ENCODE measurements around the gene ZBTB8A. TPM values are rescaled to one million over a fixed set of nuclear protein-coding genes. Genes with fewer than 3 reads are reported as not detected.
"Not testable (repeated sequence)": the region's sequence is repeated elsewhere in the genome, so short reads cannot be mapped to it uniquely, and the experiment has no call there.

The ZBTB8A gene
- total and polyA plus RNA-seq, 3 donors from 2014 or later: 5.6 to 10.6 (median 6.4) TPM

- Histone ChIP-seq H3K27me3 (no peaks in the 10 kb centered on the region), H3K36me3 (ENCODE audit: low read depth, missing control alignments) (no peaks in the 10 kb centered on the region), H3K4me3 (no peak overlapping the region), H3K4me1 (no peaks in the 10 kb centered on the region), H3K27ac (no peak overlapping the region), H3K9me3 (no peaks in the 10 kb centered on the region)
- DNase-seq: no peak
- 88 to 100% methylated on average over 1 of the region's 1 CpG for WGBS, 2 donors
- no peak for TF ChIP-seq CTCF (IDR thresholded peaks at IDR 0.05)
- no peak for TF ChIP-seq POLR2A (IDR thresholded peaks at IDR 0.05)
- intact Hi-C loops (cut with DNase I; ENCODE audit: low total_unique reads): no loop called here
Measured at GRCh38 chr1:32639489-32640075, 100.4 kb downstream of the ZBTB8A start.

- H3K4me3 ChIP-seq; H3K9me3 ChIP-seq; intact Hi-C loops (cut with DNase I; ENCODE audit: low total_unique reads); H3K27me3 ChIP-seq; H3K4me1 ChIP-seq; H3K36me3 ChIP-seq (ENCODE audit: low read depth, missing control alignments); DNase-seq: not testable (repeated sequence)
- H3K27ac ChIP-seq: peak overlapping the region; percentile 35 to 55
- 63 to 70% methylated on average over 8 of the region's 8 CpGs for WGBS, 2 donors
Measured at GRCh38 chr1:32642292-32642827, 103.1 kb downstream of the ZBTB8A start.

GRCh38 chr1:32644426-32644825, 105.2 kb downstream of the ZBTB8A start:
- 77 to 81% methylated on average over 4 of the region's 4 CpGs for WGBS, 2 donors
- Histone ChIP-seq H3K4me3 (no peak overlapping the region), H3K36me3 (ENCODE audit: low read depth, missing control alignments) (no peaks in the 10 kb centered on the region), H3K9me3 (no peaks in the 10 kb centered on the region), H3K4me1 (peaks cover 2% of the 10 kb centered on the region), H3K27me3 (no peaks in the 10 kb centered on the region), H3K27ac (no peak overlapping the region)
- intact Hi-C loops (cut with DNase I; ENCODE audit: low total_unique reads): no loop called here
- DNase-seq: no peak
- no peak for TF ChIP-seq POLR2A (IDR thresholded peaks at IDR 0.05)
- no peak for TF ChIP-seq CTCF (IDR thresholded peaks at IDR 0.05)

- peaks cover 9% of the 10 kb centered on the region for H3K4me1 ChIP-seq
- no peaks in the 10 kb centered on the region for H3K27me3 ChIP-seq
- WGBS, 2 donors: 81 to 87% methylated on average over 6 of the region's 6 CpGs
- TF ChIP-seq POLR2A (IDR thresholded peaks at IDR 0.05): no peak
- no peak for TF ChIP-seq CTCF (IDR thresholded peaks at IDR 0.05)
- no peaks in the 10 kb centered on the region for H3K9me3 ChIP-seq
- no peak overlapping the region for H3K27ac ChIP-seq
- DNase-seq: no peak
- intact Hi-C loops (cut with DNase I; ENCODE audit: low total_unique reads): no loop called here
- H3K36me3 ChIP-seq (ENCODE audit: low read depth, missing control alignments): no peaks in the 10 kb centered on the region
- H3K4me3 ChIP-seq: no peak overlapping the region
Measured at GRCh38 chr1:32647308-32648134, 108.3 kb downstream of the ZBTB8A start.

GRCh38 chr1:32650248-32650751, 111.1 kb downstream of the ZBTB8A start, which contains the start of gene ZBTB8OS:
ZBTB8OS (minus strand) TSS chr1:32650550; CDS start chr1:32650529, 21 bp downstream.
- peak within 1 kb of the TSS; percentile 97 to 100 for H3K27ac ChIP-seq
- H3K4me3 ChIP-seq: peak within 1 kb of the TSS; percentile 73 to 81
- H3K9me3 ChIP-seq: no peaks in the 10 kb centered on the region
- no peaks in the 10 kb centered on the region for H3K27me3 ChIP-seq
- DNase-seq: peak; percentile 96
- intact Hi-C loops (cut with DNase I; ENCODE audit: low total_unique reads): no loop called here
- WGBS, 2 donors: 0% methylated on average over 21 of the region's 21 CpGs
- H3K4me1 ChIP-seq: peaks cover 29% of the 10 kb centered on the region
- TF ChIP-seq CTCF (IDR thresholded peaks at IDR 0.05) (no peak), POLR2A (IDR thresholded peaks at IDR 0.05) (no peak)
- H3K36me3 ChIP-seq (ENCODE audit: low read depth, missing control alignments): no peaks in the 10 kb centered on the region
